ENCODE data around the gene PAIP1. TPM values are rescaled to one million over a fixed set of nuclear protein-coding genes. Genes with fewer than 3 reads are reported as not detected.

The PAIP1 gene
- total and polyA plus RNA-seq, 8 donors = 78.2 to 149 (median 125) TPM

- H3K9me3 ChIP-seq = no peaks in the 10 kb centered on the region
- no peaks in the 10 kb centered on the region for H3K36me3 ChIP-seq
- TF ChIP-seq, protein P1, sequence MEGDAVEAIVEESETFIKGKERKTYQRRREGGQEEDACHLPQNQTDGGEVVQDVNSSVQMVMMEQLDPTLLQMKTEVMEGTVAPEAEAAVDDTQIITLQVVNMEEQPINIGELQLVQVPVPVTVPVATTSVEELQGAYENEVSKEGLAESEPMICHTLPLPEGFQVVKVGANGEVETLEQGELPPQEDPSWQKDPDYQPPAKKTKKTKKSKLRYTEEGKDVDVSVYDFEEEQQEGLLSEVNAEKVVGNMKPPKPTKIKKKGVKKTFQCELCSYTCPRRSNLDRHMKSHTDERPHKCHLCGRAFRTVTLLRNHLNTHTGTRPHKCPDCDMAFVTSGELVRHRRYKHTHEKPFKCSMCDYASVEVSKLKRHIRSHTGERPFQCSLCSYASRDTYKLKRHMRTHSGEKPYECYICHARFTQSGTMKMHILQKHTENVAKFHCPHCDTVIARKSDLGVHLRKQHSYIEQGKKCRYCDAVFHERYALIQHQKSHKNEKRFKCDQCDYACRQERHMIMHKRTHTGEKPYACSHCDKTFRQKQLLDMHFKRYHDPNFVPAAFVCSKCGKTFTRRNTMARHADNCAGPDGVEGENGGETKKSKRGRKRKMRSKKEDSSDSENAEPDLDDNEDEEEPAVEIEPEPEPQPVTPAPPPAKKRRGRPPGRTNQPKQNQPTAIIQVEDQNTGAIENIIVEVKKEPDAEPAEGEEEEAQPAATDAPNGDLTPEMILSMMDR (IDR thresholded peaks at IDR 0.05) = no peak
- H3K27me3 ChIP-seq = no peaks in the 10 kb centered on the region
- no peak overlapping the region for H3K27ac ChIP-seq
- no peak overlapping the region for H3K4me3 ChIP-seq
- DNase-seq (no peak), ATAC-seq (no peak)
- intact Hi-C loops (cut with DNase I) = no loop called here
- H3K4me1 ChIP-seq = no peaks in the 10 kb centered on the region
Observed at GRCh38 chr5:43590700-43591099, 33.8 kb upstream of the PAIP1 start.

GRCh38 chr5:43589310-43589709 lies 32.4 kb upstream of the PAIP1 start:
- H3K36me3 ChIP-seq = no peaks in the 10 kb centered on the region
- TF ChIP-seq, protein P1 (IDR thresholded peaks at IDR 0.05) = no peak
- no peak for ATAC-seq
- no peaks in the 10 kb centered on the region for H3K27me3 ChIP-seq
- no peak for DNase-seq
- no peaks in the 10 kb centered on the region for H3K4me1 ChIP-seq
- H3K9me3 ChIP-seq = no peaks in the 10 kb centered on the region
- H3K4me3 ChIP-seq = no peak overlapping the region
- H3K27ac ChIP-seq = no peak overlapping the region
- intact Hi-C loops (cut with DNase I) = no loop called here

GRCh38 chr5:43588842-43589241 lies 32.0 kb upstream of the PAIP1 start:
- TF ChIP-seq, protein P1 (IDR thresholded peaks at IDR 0.05) = no peak
- Histone ChIP-seq H3K36me3 (no peaks in the 10 kb centered on the region), H3K4me3 (no peak overlapping the region), H3K4me1 (no peaks in the 10 kb centered on the region), H3K9me3 (no peaks in the 10 kb centered on the region), H3K27me3 (no peaks in the 10 kb centered on the region), H3K27ac (no peak overlapping the region)
- no peak for ATAC-seq
- DNase-seq = no peak
- intact Hi-C loops (cut with DNase I) = no loop called here

- no peak for ATAC-seq
Observed at GRCh38 chr5:43584166-43584699, 27.4 kb upstream of the PAIP1 start.

DNA sequence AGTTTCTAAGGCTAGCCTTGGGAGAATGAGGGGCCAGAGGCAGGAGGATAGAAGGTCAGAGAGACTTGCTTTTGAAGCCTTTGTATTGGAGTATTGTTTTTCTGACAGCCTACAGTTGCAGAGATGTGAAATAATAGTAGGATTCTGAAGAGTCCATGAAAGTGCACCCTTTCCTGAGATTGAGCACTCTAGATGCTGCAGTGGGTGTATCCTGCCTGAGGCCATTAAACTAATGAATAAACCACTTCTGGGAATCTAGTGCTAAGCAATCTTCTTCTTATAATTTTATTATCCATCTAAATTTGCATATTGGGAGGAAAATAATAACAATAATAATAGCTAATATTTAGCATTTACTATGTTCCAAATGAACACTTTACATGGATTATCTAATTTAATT lies 26.8 kb upstream of the PAIP1 start:
- Histone ChIP-seq H3K4me1 (no peaks in the 10 kb centered on the region), H3K9me3 (no peaks in the 10 kb centered on the region), H3K27ac (no peak overlapping the region), H3K4me3 (no peak overlapping the region), H3K36me3 (no peaks in the 10 kb centered on the region), H3K27me3 (no peaks in the 10 kb centered on the region)
- TF ChIP-seq, protein P1 (IDR thresholded peaks at IDR 0.05) = no peak
- DNase-seq = no peak
- ATAC-seq = no peak
- intact Hi-C loops (cut with DNase I) = no loop called here

More at GRCh38 chr5:43584166-43584699, 27.4 kb upstream of the PAIP1 start:
- H3K9me3 ChIP-seq = no peaks in the 10 kb centered on the region
- no peak overlapping the region for H3K27ac ChIP-seq
- no peaks in the 10 kb centered on the region for H3K4me1 ChIP-seq
- H3K27me3 ChIP-seq = no peaks in the 10 kb centered on the region
- TF ChIP-seq, protein P1 (IDR thresholded peaks at IDR 0.05) = no peak
- no peak overlapping the region for H3K4me3 ChIP-seq
- no peaks in the 10 kb centered on the region for H3K36me3 ChIP-seq
- DNase-seq = no peak
- intact Hi-C loops (cut with DNase I) = no loop called here

Data from left lung (tissue), 10 donors.